GM19025 (cell line): ENCODE data around the gene CTRB1.

ENCODE experiments used
- ATAC-seq: cut with Tn5 transposase; IDR thresholded peaks from one replicate; pipeline ENCODE4 v1.9.1; 2021; ENCODE audit warnings: mild to moderate bottlenecking, low read depth, moderate library complexity; ENCODE audit not compliant: unreplicated experiment

Gene CTRB1

GRCh38 chr16:75251280-75252048 lies 32.7 kb downstream of the CTRB1 start, which contains the start of gene BCAR1:
BCAR1 (minus strand) TSS chr16:75251624; CDS start chr16:75251482, 142 bp downstream.
- ATAC-seq = peak; percentile 80

GRCh38 chr16:75252049-75252864 lies 33.5 kb downstream of the CTRB1 start:
- ATAC-seq = no peak

GRCh38 chr16:75252946-75253911 lies 34.4 kb downstream of the CTRB1 start:
- ATAC-seq = no peak

GRCh38 chr16:75254359-75254837 lies 35.6 kb downstream of the CTRB1 start:
- no peak for ATAC-seq

- no peak for ATAC-seq
Measured at GRCh38 chr16:75256059-75256571, 37.3 kb downstream of the CTRB1 start.

GRCh38 chr16:75256696-75257343 lies 38.0 kb downstream of the CTRB1 start:
- no peak for ATAC-seq

GRCh38 chr16:75257886-75258806 lies 39.4 kb downstream of the CTRB1 start:
- ATAC-seq = no peak

GRCh38 chr16:75258807-75259141 lies 40.0 kb downstream of the CTRB1 start:
- no peak for ATAC-seq

GRCh38 chr16:75260851-75261589 lies 42.2 kb downstream of the CTRB1 start:
- ATAC-seq = no peak

- ATAC-seq = no peak
Measured at GRCh38 chr16:75261590-75262078, 42.8 kb downstream of the CTRB1 start.

GRCh38 chr16:75262104-75262799 lies 43.5 kb downstream of the CTRB1 start:
- no peak for ATAC-seq

- ATAC-seq = no peak
Measured at GRCh38 chr16:75262800-75263127, 44.0 kb downstream of the CTRB1 start.

GRCh38 chr16:75263291-75263962 lies 44.6 kb downstream of the CTRB1 start:
- ATAC-seq = no peak

- no peak for ATAC-seq
Measured at GRCh38 chr16:75263963-75264445, 45.2 kb downstream of the CTRB1 start.

GRCh38 chr16:75264457-75264998 lies 45.7 kb downstream of the CTRB1 start:
- ATAC-seq = no peak
